Renal pelvis (tissue), 4 donors: ENCODE measurements around the gene NT5DC2. TPM values are rescaled to one million over a fixed set of nuclear protein-coding genes. Genes with fewer than 3 reads are reported as not detected.

Experiments
- DNase-seq: peaks from one replicate; pipeline ENCODE4 v3.0.0-alpha.2; 2013
- polyA plus RNA-seq, 3 donors: library from polyadenylated mRNA; unstranded; fragments of 120-200 nt; gene quantifications; one replicate each; pipeline ENCODE4 v1.2.1, GENCODE V29; 2013; ENCODE audit not compliant: insufficient read length in 3 of 3

NT5DC2 gene
- polyA plus RNA-seq, 3 donors, result 138 to 202 (median 154) TPM

- DNase-seq, result no peak
Observed at GRCh38 chr3:52546111-52546901, 12.6 kb upstream of the NT5DC2 start.

GRCh38 chr3:52544937-52545336 is 11.3 kb upstream of the NT5DC2 start:
- no peak for DNase-seq

- no peak for DNase-seq
Observed at GRCh38 chr3:52541050-52541449, 7.4 kb upstream of the NT5DC2 start.

GRCh38 chr3:52539010-52539653 is 5.5 kb upstream of the NT5DC2 start:
- no peak for DNase-seq

GRCh38 chr3:52537726-52538421 is 4.2 kb upstream of the NT5DC2 start:
- DNase-seq, result no peak

GRCh38 chr3:52537165-52537620 is 3.5 kb upstream of the NT5DC2 start:
- DNase-seq, result no peak

- peak; percentile 98 for DNase-seq
Observed at GRCh38 chr3:52536369-52537164, 2.9 kb upstream of the NT5DC2 start, which contains the start of gene UQCC5. Gene UQCC5, plus strand, starts transcription at chr3:52536605. Its CDS starts 151 bp downstream, at chr3:52536756.

GRCh38 chr3:52536112-52536368 is 2.4 kb upstream of the NT5DC2 start:
- DNase-seq, result no peak

- no peak for DNase-seq
Observed at GRCh38 chr3:52535411-52536111, 1.9 kb upstream of the NT5DC2 start.

- DNase-seq, result peak; percentile 19
Observed at GRCh38 chr3:52534281-52535183, 875 bp upstream of the NT5DC2 start.

GRCh38 chr3:52532838-52533622 is 627 bp downstream of the NT5DC2 start:
- DNase-seq, result peak; percentile 37

GRCh38 chr3:52532517-52532837 is 1.2 kb downstream of the NT5DC2 start:
- no peak for DNase-seq

- DNase-seq, result no peak
Observed at GRCh38 chr3:52531860-52532516, 1.7 kb downstream of the NT5DC2 start.

- no peak for DNase-seq
Observed at GRCh38 chr3:52530918-52531826, 2.5 kb downstream of the NT5DC2 start.

- DNase-seq, result no peak
Observed at GRCh38 chr3:52529376-52530333, 4.0 kb downstream of the NT5DC2 start.

- DNase-seq, result no peak
Observed at GRCh38 chr3:52528586-52529375, 4.9 kb downstream of the NT5DC2 start.
